ENCODE measurements around the gene MEDAG.

The MEDAG gene

DNA sequence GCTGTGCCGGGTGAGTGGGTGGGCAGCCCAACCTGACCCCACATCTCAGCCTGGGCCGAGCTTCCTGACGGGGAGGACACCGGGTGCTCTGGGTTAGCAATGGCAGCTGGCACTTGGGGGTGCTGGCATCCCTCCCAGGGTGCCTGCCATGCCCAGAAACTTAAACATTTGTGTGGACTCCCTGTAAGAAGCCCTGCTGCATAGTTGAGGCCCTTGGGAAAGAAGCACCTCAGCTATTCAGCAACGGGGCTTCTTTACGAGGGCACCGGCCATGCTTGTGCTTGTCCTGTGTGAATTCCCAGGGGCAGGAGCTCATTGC, 33.8 kb upstream of the MEDAG start:
- DNase-seq (ENCODE audit: low read depth, low spot score), result no peak
- no peak overlapping the region for H3K4me3 ChIP-seq (ENCODE audit: low read depth, low read length)
- TF ChIP-seq CTCF (IDR thresholded peaks at IDR 0.05; ENCODE audit: low read depth, low read length), result no peak
- in situ Hi-C loops (cut with HindIII; ENCODE audit: low sequenced_read_pairs), result no loop called here

- in situ Hi-C loops (cut with HindIII; ENCODE audit: low sequenced_read_pairs), result no loop called here
- peak; percentile 92 for DNase-seq (ENCODE audit: low read depth, low spot score)
Observed at GRCh38 chr13:30872685-30873461, 33.2 kb upstream of the MEDAG start.

DNA sequence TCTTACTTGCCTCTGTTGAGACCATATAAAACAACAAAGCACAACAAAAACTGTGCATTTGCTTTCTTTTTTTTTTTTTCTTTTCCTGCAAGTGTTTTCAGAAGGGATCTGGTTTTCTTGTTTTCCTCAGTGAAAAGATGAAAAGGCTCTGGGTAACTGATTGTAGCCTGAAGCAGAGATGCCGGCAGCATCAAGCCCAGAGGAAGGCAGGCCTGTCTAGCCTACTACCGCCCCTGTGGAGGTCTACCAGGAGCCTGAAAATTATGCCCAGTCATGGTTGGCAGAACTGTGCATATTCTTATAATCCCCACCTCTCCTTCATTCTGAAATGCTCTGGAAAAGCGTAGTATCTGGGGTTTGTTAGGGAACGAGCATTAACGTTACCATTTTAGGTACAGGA, 32.6 kb upstream of the MEDAG start:
- no peak overlapping the region for H3K4me3 ChIP-seq (ENCODE audit: low read depth, low read length)
- TF ChIP-seq CTCF (IDR thresholded peaks at IDR 0.05; ENCODE audit: low read depth, low read length), result no peak
- in situ Hi-C loops (cut with HindIII; ENCODE audit: low sequenced_read_pairs), result no loop called here
- peak; percentile 26 for DNase-seq (ENCODE audit: low read depth, low spot score)

More at GRCh38 chr13:30872685-30873461, 33.2 kb upstream of the MEDAG start:
- H3K4me3 ChIP-seq (ENCODE audit: low read depth, low read length), result no peak overlapping the region
- TF ChIP-seq CTCF (IDR thresholded peaks at IDR 0.05; ENCODE audit: low read depth, low read length), result no peak

GRCh38 chr13:30874111-30874510, 32.0 kb upstream of the MEDAG start:
- H3K4me3 ChIP-seq (ENCODE audit: low read depth, low read length), result no peak overlapping the region
- DNase-seq (ENCODE audit: low read depth, low spot score), result no peak
- in situ Hi-C loops (cut with HindIII; ENCODE audit: low sequenced_read_pairs), result no loop called here
- no peak for TF ChIP-seq CTCF (IDR thresholded peaks at IDR 0.05; ENCODE audit: low read depth, low read length)

DNA sequence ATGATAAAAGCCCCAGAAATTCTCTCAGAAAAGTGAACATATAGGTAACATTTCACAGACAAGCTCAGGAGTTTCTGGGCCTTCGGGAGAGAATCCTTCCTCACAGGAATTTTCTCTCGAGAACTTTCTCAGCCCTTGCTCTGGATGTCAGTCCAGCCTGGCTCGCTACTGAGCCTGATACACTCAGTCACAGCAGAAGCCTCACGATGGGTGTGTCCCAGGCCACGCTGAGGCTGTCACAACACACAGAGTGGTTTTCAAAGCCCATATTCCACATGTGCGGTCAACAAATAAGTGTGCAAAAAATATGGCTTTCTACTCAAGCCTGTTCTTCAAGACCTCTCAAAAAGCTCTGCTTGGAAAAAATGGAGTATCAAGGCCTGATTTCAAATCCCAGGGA, 31.5 kb upstream of the MEDAG start:
- no peak overlapping the region for H3K4me3 ChIP-seq (ENCODE audit: low read depth, low read length)
- in situ Hi-C loops (cut with HindIII; ENCODE audit: low sequenced_read_pairs), result no loop called here
- no peak for TF ChIP-seq CTCF (IDR thresholded peaks at IDR 0.05; ENCODE audit: low read depth, low read length)
- no peak for DNase-seq (ENCODE audit: low read depth, low spot score)

GRCh38 chr13:30877335-30877734, 28.7 kb upstream of the MEDAG start:
- TF ChIP-seq CTCF (IDR thresholded peaks at IDR 0.05; ENCODE audit: low read depth, low read length), result no peak
- no peak overlapping the region for H3K4me3 ChIP-seq (ENCODE audit: low read depth, low read length)
- in situ Hi-C loops (cut with HindIII; ENCODE audit: low sequenced_read_pairs), result no loop called here
- peak; percentile 87 for DNase-seq (ENCODE audit: low read depth, low spot score)

All from astrocyte of the spinal cord (primary cell).